ENCODE measurements around the gene SOX18.

DNA sequence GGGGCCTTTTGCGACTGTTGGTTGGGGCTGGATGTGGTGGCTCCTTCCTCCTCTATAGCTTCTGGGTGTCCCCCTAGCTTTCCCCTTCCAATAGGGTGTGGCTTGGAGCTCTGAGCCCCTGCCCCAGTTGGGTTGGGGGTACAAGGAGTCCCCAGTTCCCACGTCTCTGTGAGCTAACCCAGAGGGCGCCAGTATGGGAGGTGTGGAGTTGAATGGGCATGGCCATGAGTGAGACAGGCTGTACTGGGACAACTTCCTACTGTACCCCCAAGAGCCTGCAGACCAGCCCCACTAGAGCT, 12.3 kb downstream of the SOX18 start:
- TF ChIP-seq CTCF (conservative IDR thresholded peaks at IDR 0.05; ENCODE audit: low read depth, low read length) (no peak), EZH2 (IDR thresholded peaks at IDR 0.05; ENCODE audit: borderline replicate concordance, low read depth, low read length, poor library complexity, severe bottlenecking) (no peak)
